Heart left ventricle (tissue), 16 donors: ENCODE data around the gene CTNNA3. TPM values are rescaled to one million over a fixed set of nuclear protein-coding genes. Genes with fewer than 3 reads are reported as not detected.
"Not testable (repeated sequence)": the region's sequence is repeated elsewhere in the genome, so short reads cannot be mapped to it uniquely, and the experiment has no call there.

ENCODE experiments used
- ATAC-seq, 4 donors: fragments of 200-7000 bp; cut with Tn5 transposase; one replicate each; pipeline ENCODE4 v1.9.1; 2020 to 2022; ENCODE audit warnings: moderate library complexity in 4 of 4, mild to moderate bottlenecking in 3 of 4, moderate number of reproducible peaks in 1 of 4
- DNase-seq, 5 donors: peaks; one replicate each; pipeline ENCODE4 v3.0.0-alpha.2; 2020
- H3K27ac ChIP-seq, 12 donors: fragments of 200-600 bp; sonication (generic) in 4 of 12; one replicate each; pipeline versions ENCODE4 v1.5.0 to v1.8.0; 2016 to 2022; ENCODE audit warnings: mild to moderate bottlenecking in 2 of 12
- H3K27me3 ChIP-seq, 9 donors: fragments of 200-600 bp; sonication (generic) in 2 of 9; one replicate each; pipeline versions ENCODE4 v1.5.1 to v1.8.0; 2016 to 2022; ENCODE audit warnings: mild to moderate bottlenecking in 3 of 9
- H3K36me3 ChIP-seq, 9 donors: fragments of 200-600 bp; sonication (generic) in 2 of 9; one replicate each; pipeline versions ENCODE4 v1.5.0 to v1.8.0; 2018 to 2022; ENCODE audit warnings: mild to moderate bottlenecking in 2 of 9
- H3K4me1 ChIP-seq, 12 donors: fragments of 200-600 bp; sonication (generic) in 4 of 12; one replicate each; pipeline versions ENCODE4 v1.5.0 to v1.8.0; 2016 to 2022; ENCODE audit warnings: mild to moderate bottlenecking in 3 of 12
- H3K4me3 ChIP-seq, 12 donors: fragments of 200-600 bp; sonication (generic) in 4 of 12; one replicate each; pipeline versions ENCODE4 v1.5.0 to v1.8.0; 2017 to 2022; ENCODE audit warnings: mild to moderate bottlenecking in 9 of 12, moderate library complexity in 4 of 12
- H3K9me3 ChIP-seq, 12 donors: fragments of 200-600 bp; sonication (generic) in 4 of 12; one replicate each; pipeline versions ENCODE4 v1.5.0 to v1.8.0; 2016 to 2022; ENCODE audit warnings: mild to moderate bottlenecking in 1 of 12
- POLR2A ChIP-seq, 2 donors: fragments of 450-650 bp; IDR thresholded peaks; one replicate each; pipeline ENCODE4 v1.6.1; 2017; ENCODE audit warnings: antibody characterized with exemption in 2 of 2, mild to moderate bottlenecking in 2 of 2, moderate library complexity in 2 of 2
- WGBS, 4 donors: extraction: QIAGEN DNeasy Blood & Tissue Kit in 2 of 4; methylation state at CpG; one replicate each; pipeline versions ENCODE4 v1.1.5 to v1.1.7; 2013 to 2018; 5-methylcytosine and 5-hydroxymethylcytosine counted together
- intact Hi-C, 10 donors: fragments of 100-400 bp; cut with DNase I; formaldehyde crosslinking; loops; one replicate each; pipeline versions ENCODE4 v1.11.1 to v1.14.2; 2022
- polyA plus RNA-seq, 2 donors: library from polyadenylated mRNA; stranded (reverse); fragments of 200-250 nt; gene quantifications; one replicate each; pipeline ENCODE4 v1.2.3, GENCODE V29; 2013
- total RNA-seq, 9 donors: library from RNA; depleted of rRNA in 2 of 9; stranded (reverse); fragments of >200 nt in 2 of 9; fragmentation: NEBNext Ultra II Directional in 3 of 9; extraction: Animal tissue kit (Norgen Biotek cat#: 25700) in 3 of 9; gene quantifications; one replicate each; pipeline versions ENCODE4 v1.1.0 to v1.2.4, GENCODE V29; 2016 to 2023
- TF ChIP-seq, protein P1 (sequence below), 12 donors: fragments of 200-600 bp; sonication (generic) in 4 of 12; IDR thresholded peaks; one replicate each; pipeline versions ENCODE4 v1.5.0 to v1.8.0; 2018 to 2022; ENCODE audit warnings: antibody characterized with exemption in 12 of 12, mild to moderate bottlenecking in 5 of 12
- donor health status: ischemic (EF 13 %, LVEDD 7.1; RV severe dilation, severe dysfunction).
- donor health status: healthy with polysubstance abuse.
- donor health status: DM: no; HTN: yes; CAD: no.
- donor health status: DM: no; HTN: no; CAD: no.
- donor health status: ischemic (EF 25% LVEDD 6.9; RV normal size, moderate dysfunction).
- donor health status: ischemic (EF 25% LVEDD 5.7; RV mildly dilated, moderate dysfunction).
- donor health status: healthy.
- donor health status: DM: yes; HTN: yes; CAD: no.
- donor health status: ischemic (EF 35%, LVEDD 5.7; RV mildly dilated, moderate dysfunction).
- donor health status: nonischemic (EF 11% LVEDD 7.7; RV severe dilation, severe dysfunction).
- donor health status: DM: yes; HTN: yes; CAD: no.
- donor health status: PGD.
- donor health status: ischemic (EF 29% LVEDD 5.4; RV normal size, mild dysfunction).
- donor health status: nonischemic (EF 23%, LVEDD 6.1; RV moderate dilation, normal function).

The CTNNA3 gene
- total and polyA plus RNA-seq, 11 donors = 4.8 to 200 (median 99.0) TPM

DNA sequence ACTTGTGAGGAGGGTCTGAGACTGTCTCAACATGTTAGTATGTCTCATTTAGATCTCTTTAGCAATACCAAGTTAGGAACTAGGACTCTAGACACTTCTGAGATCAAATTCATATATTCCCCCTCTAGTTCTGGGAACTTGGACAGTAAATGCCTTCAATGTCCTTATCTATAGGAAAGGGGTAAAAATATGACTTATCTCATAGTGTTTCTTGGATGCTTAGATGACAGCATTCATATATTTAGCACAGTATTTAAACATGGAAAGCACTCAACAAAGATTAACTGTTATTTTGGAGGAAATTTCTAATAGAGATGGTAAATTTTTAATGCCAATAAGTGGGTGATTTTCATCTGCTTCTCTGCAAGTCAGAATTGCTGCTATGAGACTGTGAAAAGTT is 154.6 kb downstream of the CTNNA3 start:
- H3K4me3 ChIP-seq = no peak overlapping the region
- no peak for TF ChIP-seq POLR2A (IDR thresholded peaks at IDR 0.05)
- TF ChIP-seq, protein P1, sequence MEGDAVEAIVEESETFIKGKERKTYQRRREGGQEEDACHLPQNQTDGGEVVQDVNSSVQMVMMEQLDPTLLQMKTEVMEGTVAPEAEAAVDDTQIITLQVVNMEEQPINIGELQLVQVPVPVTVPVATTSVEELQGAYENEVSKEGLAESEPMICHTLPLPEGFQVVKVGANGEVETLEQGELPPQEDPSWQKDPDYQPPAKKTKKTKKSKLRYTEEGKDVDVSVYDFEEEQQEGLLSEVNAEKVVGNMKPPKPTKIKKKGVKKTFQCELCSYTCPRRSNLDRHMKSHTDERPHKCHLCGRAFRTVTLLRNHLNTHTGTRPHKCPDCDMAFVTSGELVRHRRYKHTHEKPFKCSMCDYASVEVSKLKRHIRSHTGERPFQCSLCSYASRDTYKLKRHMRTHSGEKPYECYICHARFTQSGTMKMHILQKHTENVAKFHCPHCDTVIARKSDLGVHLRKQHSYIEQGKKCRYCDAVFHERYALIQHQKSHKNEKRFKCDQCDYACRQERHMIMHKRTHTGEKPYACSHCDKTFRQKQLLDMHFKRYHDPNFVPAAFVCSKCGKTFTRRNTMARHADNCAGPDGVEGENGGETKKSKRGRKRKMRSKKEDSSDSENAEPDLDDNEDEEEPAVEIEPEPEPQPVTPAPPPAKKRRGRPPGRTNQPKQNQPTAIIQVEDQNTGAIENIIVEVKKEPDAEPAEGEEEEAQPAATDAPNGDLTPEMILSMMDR (IDR thresholded peaks at IDR 0.05) = no peak
- intact Hi-C loops = no loop called here
- no peaks in the 10 kb centered on the region for H3K36me3 ChIP-seq
- no peaks in the 10 kb centered on the region for H3K27me3 ChIP-seq
- H3K4me1 ChIP-seq = peaks cover 0 to 9% (median 0%) of the 10 kb centered on the region in 12 donors
- H3K9me3 ChIP-seq = no peaks in the 10 kb centered on the region
- peak overlapping the region in 2 of 12 donors; percentile 2 to 4 for H3K27ac ChIP-seq
- DNase-seq = no peak
- peak in 1 of 4 donors; percentile 24 for ATAC-seq

GRCh38 chr10:67539312-67539711 is 156.7 kb downstream of the CTNNA3 start:
- peaks cover 0 to 9% (median 0%) of the 10 kb centered on the region in 12 donors for H3K4me1 ChIP-seq
- no peak overlapping the region for H3K27ac ChIP-seq
- WGBS, 4 donors = 17 to 33% (median 24%) methylated on average over 6 of the region's 6 CpGs
- intact Hi-C loops = no loop called here
- TF ChIP-seq, protein P1 (IDR thresholded peaks at IDR 0.05) = no peak
- no peak for TF ChIP-seq POLR2A (IDR thresholded peaks at IDR 0.05)
- H3K36me3 ChIP-seq = no peaks in the 10 kb centered on the region
- ATAC-seq (peak in 2 of 4 donors; percentile 52 to 53), DNase-seq (no peak)
- no peaks in the 10 kb centered on the region for H3K9me3 ChIP-seq
- no peak overlapping the region for H3K4me3 ChIP-seq
- H3K27me3 ChIP-seq = no peaks in the 10 kb centered on the region

- H3K27ac ChIP-seq = no peak overlapping the region
- 68 to 90% (median 80%) methylated on average over 1 of the region's 1 CpG for WGBS, 4 donors
- intact Hi-C loops = no loop called here
These were observed 158.1 kb downstream of the CTNNA3 start for GRCh38 chr10:67537906-67538305.

DNA sequence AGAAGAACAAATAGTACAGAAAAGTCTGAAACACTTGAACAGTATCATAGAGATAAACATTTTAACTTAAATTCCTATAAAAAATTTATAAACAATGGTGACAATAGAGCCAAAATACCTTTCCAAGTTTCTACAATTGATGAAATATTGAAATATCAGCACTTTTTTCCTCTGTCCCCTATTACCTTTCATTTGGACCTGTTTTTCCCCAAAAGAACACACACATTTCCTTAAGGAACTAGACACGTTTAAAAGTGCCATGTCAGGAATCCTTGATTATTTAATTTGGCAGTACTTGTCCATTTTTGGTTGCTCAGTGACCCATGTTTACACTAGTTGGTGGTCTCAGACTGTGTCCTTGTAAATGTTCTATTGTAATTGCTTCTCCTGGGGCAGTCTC is 162.6 kb downstream of the CTNNA3 start:
- DNase-seq = no peak
- Histone ChIP-seq H3K4me3 (no peak overlapping the region), H3K9me3 (no peaks in the 10 kb centered on the region), H3K27me3 (no peaks in the 10 kb centered on the region), H3K36me3 (no peaks in the 10 kb centered on the region), H3K27ac (no peak overlapping the region), H3K4me1 (no peaks in the 10 kb centered on the region)
- intact Hi-C loops = no loop called here
- no peak for TF ChIP-seq POLR2A (IDR thresholded peaks at IDR 0.05)
- TF ChIP-seq, protein P1 (IDR thresholded peaks at IDR 0.05) = no peak
- no peak for ATAC-seq
- WGBS, 4 donors = 35 to 53% (median 43%) methylated on average over 1 of the region's 1 CpG

More at GRCh38 chr10:67537906-67538305, 158.1 kb downstream of the CTNNA3 start:
- ATAC-seq (no peak), DNase-seq (no peak)
- H3K9me3 ChIP-seq = no peaks in the 10 kb centered on the region
- H3K36me3 ChIP-seq = no peaks in the 10 kb centered on the region
- peaks cover 0 to 9% (median 0%) of the 10 kb centered on the region in 12 donors for H3K4me1 ChIP-seq
- no peaks in the 10 kb centered on the region for H3K27me3 ChIP-seq
- TF ChIP-seq, protein P1 (IDR thresholded peaks at IDR 0.05) = no peak
- no peak for TF ChIP-seq POLR2A (IDR thresholded peaks at IDR 0.05)
- H3K4me3 ChIP-seq = no peak overlapping the region

GRCh38 chr10:67530990-67531389 is 165.0 kb downstream of the CTNNA3 start:
- intact Hi-C loops, H3K4me3 ChIP-seq, H3K36me3 ChIP-seq, H3K9me3 ChIP-seq, DNase-seq, H3K27me3 ChIP-seq, H3K4me1 ChIP-seq, H3K27ac ChIP-seq, ATAC-seq: not testable (repeated sequence)
- WGBS, 4 donors = 74 to 95% (median 93%) methylated on average over 3 of the region's 3 CpGs
